HCEC 1CT (cell line): ENCODE measurements around the gene MAMDC4.
A peak's percentile ranks its signal among the peaks of the same experiment; 100 is the strongest.

Source experiments
- DNase-seq: peaks from one replicate; pipeline ENCODE4 v3.0.0-alpha.2; 2017

The MAMDC4 gene

DNA sequence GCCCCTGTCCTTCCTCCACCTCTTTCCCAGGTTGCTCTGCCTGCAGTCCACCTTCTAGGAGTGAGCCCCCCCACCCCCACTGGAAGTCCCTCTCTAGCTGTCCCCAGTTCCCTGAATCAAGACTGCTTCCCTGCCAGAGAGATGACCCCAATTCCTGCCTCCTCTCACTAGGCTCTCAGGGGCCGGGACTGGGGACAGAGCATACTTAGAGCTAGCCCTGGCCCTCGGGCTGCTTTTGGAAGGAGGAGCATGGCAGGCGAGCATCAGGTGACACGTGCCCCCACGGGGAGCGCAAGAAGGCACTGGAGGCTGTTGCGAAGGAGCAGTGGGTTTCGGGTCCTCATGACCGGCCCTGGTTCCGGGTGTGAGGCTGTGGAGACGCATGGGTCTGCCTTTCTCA is 43.9 kb downstream of the MAMDC4 start:
- DNase-seq: no peak

DNA sequence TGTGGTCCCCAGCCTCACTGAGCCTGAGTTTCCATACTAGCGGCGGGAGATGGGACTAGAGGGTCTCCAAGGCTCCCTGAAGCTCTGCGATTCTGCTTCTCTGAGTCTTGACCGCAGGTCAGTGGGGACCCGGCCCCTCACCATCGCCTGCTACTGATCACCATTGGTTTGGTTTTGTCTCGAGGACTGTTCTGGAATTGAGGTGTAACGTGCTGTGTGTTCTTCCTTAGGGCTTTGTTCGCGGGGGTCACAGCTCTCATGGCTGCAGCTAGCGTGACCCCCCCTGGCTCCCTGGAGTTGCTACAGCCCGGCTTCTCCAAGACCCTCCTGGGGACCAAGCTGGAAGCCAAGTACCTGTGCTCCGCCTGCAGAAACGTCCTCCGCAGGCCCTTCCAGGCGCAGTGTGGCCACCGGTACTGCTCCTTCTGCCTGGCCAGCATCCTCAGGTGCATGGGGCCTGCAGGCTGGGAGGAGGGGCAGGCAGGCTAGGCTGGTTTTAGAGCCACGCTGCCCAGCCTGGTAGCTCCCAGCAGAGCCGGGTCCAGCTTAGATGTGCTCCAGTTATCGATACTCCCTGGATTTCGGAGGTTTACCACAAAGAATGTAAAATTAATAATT is 46.4 kb downstream of the MAMDC4 start:
- DNase-seq: no peak

DNA sequence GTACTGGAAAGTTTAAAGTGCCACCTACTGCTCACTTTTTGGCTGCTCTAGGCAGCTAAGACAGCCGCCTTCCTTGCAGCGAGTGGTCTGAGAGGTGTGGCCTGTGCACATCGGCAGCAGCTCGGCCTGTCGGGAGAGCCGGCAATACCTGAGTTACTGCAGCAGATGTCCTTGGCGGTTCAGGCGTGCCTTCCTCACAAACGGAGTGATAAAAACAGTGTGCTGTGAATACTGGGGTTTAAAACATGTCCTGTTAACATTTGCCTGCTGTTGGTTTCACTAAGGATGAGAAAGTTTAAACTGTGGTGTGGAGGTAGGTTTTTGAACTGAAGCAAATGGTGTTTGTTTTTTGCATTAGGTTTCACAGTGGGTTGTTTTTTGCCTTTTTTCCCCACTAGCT is 47.0 kb downstream of the MAMDC4 start:
- DNase-seq: no peak

DNA sequence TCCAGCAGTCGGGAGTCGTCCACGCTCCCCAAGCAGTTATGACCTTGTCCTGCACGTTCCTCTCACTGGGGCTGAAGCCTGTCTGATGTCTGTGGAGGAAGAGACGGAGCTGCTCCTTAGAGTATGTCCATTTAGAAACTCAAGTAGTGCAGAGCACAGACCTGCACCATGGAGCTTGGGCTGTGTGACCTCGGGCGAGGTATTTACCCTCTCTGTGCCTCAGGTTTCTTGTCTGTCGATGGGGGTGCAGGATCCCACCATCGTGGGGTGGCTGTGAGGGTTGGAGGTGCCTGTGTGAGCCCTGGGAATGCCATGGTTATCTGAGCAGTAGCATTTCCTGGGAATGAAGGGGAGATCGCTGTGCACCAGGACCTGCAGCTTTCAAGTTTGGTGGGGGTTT is 48.4 kb downstream of the MAMDC4 start:
- DNase-seq: no peak

DNA sequence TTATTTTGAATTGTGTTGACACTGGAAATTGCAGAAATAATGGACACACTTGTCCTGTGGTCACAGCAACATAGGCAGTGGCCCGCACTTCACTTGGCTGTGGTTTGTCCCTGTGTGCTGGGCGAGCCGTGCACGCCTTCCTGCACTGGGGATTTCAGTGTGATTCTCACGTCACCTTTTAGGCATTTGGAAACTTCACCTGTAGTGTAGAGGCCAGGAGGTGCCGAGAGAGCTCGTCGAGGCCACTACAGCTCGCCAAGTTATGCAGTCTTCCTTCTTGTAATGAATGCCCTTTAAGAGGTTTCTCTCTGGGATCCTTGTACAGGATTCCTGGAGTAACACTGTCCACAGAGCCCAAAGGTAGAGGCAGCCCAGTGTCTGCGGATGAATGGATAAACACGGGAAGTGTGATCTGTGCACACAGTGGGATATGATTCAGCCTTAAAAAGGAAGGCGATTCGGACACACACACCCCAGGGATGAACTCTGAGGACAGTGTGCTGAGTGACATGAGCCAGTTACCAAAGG is 48.9 kb downstream of the MAMDC4 start:
- no peak for DNase-seq

DNA sequence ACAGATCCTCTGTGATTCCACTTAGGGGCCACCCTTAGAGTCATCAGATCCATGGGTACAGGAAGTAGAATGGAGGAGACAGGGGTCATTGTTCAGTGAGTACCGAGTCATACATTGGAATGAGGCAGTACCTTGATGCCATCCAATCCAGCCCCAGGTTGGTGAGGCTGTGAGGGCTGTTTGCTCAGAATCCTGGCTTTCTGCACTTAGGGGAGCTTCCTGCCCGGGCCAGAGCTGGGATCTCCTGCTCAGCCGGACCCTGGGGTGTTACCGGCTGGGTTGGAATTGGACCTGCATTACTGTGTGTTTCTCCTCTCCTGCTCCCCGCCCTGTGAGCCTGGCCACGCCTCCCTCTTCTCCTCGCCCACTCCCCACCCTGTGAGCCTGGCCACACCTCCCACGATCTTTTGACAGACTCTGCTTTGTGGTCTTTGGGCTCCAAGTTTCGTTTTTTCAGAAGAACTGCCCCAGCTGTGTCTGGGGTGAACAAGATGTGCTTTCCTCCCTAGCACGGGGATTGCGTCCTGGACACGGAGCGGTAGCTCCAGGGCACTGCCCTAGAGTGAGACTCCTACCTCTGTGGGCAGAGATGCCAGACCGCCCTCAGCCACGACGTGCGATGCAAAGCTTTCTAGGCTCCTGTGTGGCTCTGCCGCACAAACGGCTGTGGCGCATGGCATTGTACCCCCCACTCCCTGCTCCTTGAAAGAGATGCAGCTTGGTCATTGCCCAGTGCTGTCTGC is 49.5 kb downstream of the MAMDC4 start:
- peak; percentile 47 for DNase-seq

DNA sequence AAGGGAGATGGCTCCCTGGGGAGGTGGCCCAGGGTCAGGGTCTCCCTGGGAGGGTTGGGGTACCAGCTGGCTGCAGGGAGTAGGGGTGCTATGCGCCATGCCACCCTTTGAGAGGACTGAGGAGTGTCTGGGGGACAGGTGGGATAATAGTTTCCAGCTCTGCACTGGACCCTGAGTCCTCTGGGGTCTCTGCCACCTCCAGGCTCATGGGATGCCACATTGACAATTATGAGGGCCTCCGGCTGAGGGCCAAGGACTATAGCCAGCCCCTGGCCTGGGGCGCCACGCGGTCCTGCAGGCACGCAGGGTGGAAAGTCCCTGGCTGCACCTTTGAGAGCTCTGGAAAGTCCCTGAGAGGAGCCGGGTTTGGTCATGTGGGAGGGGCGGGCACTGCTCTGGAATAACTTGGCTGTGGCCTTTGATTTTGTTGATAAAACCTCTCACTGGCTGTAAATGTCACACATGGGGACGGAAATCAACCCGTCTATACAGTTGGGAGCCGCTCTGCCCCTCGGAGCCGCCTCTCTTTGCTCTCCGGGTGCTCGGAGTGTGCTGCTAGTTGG is 50.2 kb downstream of the MAMDC4 start:
- DNase-seq: no peak

DNA sequence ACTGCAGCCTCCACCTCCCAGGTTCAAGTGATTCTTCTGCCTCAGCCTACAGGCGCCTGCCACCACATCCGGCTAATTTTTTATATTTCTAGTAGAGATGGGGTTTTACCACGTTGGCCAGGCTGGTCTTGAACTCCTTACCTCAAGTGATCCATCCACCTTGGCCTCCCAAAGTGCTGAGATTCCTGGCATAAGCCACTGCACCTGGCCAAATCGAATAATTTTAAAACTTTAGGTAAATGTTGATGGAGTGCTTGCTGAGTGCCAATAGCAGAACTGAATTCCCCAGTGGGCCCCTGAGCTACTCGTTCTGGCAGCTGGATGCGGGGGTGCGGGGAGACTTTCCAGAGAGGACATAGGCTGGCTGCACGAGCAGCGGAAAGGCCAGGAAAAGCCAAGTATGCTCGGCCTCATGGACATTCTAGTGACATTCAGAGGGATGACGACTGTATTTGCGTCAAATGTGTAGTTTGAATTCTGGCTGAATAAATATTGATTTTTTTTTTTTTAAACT is 51.0 kb downstream of the MAMDC4 start:
- no peak for DNase-seq

DNA sequence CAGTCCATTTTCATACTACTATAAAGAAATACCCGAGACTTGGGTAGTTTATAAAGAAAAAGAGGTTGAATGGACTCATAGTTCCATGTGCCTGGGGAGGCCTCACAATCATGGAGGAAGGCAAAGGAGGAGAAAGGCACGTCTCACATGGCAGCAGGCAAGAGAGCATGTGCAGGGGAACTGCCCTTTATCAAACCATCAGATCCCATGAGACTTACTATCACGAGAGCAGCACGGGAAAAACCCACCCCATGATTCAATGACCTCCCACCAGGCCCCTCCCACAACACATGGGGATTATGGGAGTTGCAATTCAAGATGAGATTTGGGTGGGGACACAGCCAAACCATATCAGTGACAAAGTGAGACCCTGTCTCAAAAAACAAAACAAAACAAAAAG is 54.1 kb downstream of the MAMDC4 start:
- no peak for DNase-seq

DNA sequence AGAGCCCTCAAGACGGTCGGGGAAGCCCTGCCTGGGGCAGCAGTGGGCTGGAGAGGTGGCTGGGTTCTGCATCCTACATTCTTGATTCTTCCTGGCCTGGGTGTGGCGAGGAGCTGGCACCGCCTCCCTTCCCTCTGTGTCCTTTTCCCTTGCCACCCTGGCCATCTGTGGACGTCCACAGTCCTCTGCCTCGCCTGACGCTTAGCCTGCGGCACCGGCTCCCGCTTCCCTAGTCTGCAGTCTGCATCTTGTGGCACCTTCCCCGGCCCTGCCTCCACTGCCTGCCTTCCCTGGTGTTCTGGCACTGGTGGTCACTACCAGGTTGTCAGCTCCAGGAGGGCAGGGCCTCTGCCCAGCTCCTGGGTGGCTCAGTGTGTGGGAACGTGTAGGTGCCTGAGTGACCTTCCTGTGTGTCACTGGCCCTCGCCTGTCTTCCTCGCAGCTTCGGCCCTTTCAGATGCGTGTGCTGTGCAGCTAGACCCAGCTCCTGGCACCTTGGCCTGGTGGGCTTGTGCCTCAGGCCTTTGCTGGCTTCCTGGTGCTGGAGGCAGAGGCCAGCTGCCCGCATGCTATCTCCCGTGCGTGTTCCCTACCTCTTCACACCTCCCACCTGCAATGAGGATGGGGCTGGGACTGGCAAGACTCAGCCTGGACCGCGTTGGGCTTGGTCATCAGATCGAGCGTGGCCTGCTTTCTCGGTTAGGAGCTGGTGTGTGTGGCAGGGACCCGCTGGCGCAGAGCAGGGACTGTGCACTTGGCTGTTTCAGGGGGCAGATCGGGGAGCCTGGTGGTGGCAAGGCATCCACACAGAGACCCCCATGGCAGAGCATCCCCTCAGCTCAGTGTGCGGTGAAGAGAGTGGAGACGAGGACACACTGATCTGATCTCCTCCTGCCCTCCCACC is 55.1 kb downstream of the MAMDC4 start:
- no peak for DNase-seq
